Uterus (tissue), 2 donors: ENCODE data around the gene CGN.

Experiments
- CTCF ChIP-seq, 4 experiments: fragments of 200-600 bp in 2 of 4; fragments of 450-650 bp in 2 of 4; sonication (generic) in 2 of 4; IDR thresholded peaks; one replicate each; pipeline ENCODE4 v1.5.1; 2016 to 2019; ENCODE audit warnings: antibody characterized with exemption in 4 of 4, mild to moderate bottlenecking in 2 of 4, moderate library complexity in 1 of 4
- POLR2A ChIP-seq, 2 donors: fragments of 450-650 bp; IDR thresholded peaks; one replicate each; pipeline ENCODE4 v1.6.1; 2016; ENCODE audit warnings: antibody characterized with exemption in 2 of 2, mild to moderate bottlenecking in 1 of 2, moderate library complexity in 1 of 2

- TF ChIP-seq CTCF (IDR thresholded peaks at IDR 0.05) = no peak
- no peak for TF ChIP-seq POLR2A (IDR thresholded peaks at IDR 0.05)
These were observed 8.1 kb upstream of the CGN start for GRCh38 chr1:151502859-151503780.
